HG03060 (cell line): ENCODE measurements around the gene ERN2.
A peak's percentile ranks its signal among the peaks of the same experiment; 100 is the strongest.

Source experiments
- ATAC-seq: cut with Tn5 transposase; IDR thresholded peaks from one replicate; pipeline ENCODE4 v1.9.1; 2021; ENCODE audit warnings: low read depth, moderate number of reproducible peaks; ENCODE audit not compliant: unreplicated experiment

ERN2 gene

GRCh38 chr16:23650674-23651416 lies 62.2 kb downstream of the ERN2 start:
- ATAC-seq: no peak

DNA sequence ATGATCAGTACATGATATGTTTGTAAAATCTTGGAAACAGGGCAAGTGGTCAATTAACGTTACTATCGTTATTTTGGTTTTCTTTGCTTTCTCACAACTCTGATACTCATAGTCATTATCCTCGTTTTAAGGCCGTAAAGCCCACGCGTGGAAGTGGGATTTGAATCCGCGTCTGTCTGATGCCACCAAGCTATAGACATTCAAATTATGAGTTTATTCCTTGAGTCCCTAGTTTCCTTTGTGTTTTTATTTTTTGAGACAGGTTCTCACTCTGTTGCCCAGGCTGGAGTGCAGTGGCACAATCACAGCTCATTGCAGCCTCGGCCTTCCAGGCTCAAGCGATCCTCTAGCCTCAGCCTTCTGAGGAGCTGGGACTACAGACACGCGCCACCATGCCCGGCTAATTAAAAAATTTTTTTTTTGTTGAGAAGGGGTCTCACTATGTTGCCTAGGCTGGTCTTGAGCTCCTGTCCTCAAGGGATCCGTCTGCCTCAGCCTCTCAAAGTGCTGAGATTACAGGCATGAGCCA lies 70.7 kb downstream of the ERN2 start:
- no peak for ATAC-seq

DNA sequence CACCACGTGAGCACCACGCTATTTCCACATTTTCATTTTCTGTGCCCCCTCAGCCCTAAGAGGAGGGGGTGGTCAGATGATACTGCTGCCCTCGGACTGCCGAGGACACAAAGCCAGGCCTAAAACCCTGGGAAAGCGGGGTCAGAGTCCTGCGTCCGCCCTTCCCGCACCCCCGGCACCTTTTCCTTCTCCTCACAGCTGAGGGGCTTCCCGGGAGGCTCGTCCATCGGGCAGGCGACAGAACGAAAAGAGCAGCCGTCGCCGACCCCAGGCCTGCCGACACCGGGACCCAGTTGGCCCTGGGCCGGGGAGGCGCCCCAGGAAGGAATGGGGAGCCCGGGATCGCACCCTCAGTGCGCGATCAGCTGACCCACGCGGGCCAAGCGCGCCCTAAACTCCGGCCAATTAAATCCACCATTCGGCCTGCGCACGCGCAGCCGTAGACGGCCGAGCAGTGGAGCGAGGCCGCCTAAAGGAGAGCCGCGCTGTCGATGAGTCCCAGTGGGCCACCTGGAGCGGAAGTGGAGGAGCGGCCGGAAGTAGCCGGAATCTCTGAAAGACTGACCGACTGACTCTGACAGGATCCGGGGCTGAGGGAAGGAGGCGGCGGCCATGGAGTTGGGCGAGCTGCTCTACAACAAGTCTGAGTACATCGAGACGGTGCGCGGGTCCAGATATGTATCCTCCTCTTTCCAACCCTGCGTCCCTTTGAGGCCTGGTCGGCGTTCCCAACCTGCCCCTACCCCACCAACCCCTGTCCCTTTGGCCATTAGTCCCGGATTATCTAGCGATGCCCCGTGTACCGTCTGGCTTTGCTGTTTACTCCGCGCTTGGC lies 71.9 kb downstream of the ERN2 start, which contains the start of the genes DCTN5 and PALB2:
Gene DCTN5, plus strand, starts transcription at position 536 of the 835 bp plus-strand sequence. Its CDS starts 77 bp downstream, at position 613.
Gene PALB2, minus strand, starts transcription at position 380 of the 835 bp plus-strand sequence. Its CDS starts 153 bp downstream, at position 227.
- ATAC-seq: peak; percentile 93

GRCh38 chr16:23640615-23640930 lies 72.4 kb downstream of the ERN2 start:
- no peak for ATAC-seq
